ENCODE data around the gene AGPAT4.
A peak's percentile ranks its signal among the peaks of the same experiment; 100 is the strongest.
"Not testable (repeated sequence)": the region's sequence is repeated elsewhere in the genome, so short reads cannot be mapped to it uniquely, and the experiment has no call there.

The AGPAT4 gene

GRCh38 chr6:161273752-161274487 is at the start of gene AGPAT4:
Gene AGPAT4, minus strand, starts transcription at chr6:161274061. Its CDS starts 41,848 bp downstream, at chr6:161232213.
- DNase-seq (ENCODE audit: low spot score): peak; percentile 98

DNA sequence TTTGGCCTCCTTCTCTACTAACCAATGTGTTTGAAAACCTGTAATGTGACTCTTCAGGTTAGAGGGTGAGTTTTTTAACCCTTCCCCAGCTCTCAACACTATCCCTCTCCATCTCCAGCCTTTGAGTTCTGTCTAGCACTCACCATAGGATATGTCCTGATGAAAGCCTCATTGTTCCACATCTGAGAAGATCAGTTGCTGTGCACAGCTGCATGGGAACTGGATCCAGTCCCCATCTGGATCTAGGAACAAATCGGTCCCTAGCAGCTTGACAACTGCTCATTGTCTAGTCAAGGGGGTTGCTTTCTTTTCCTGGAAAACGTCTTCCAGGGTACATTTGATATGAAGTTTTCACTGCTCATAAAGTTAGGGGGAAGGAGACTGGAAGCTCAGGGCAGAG is 45.4 kb upstream of the AGPAT4 start:
- no peak for DNase-seq (ENCODE audit: low spot score)

DNA sequence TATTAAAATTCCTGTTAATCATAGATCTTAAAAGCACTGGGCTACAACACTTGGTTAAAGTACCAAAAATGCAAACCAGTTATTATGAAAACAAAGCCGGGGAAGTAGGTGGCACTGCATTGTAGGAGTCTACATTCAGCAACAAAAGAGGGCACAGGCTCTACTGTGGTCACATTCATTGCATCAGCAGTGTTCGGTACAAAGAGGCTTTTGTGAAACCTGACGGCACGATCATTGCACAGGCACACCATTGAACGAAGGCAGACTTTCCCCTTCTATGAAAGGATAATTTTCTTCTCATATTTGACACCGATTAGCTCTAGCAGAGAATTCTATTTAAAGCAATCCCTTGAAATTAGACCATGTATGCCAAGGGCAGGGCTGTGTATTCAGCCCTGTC is 44.6 kb upstream of the AGPAT4 start:
- no peak for DNase-seq (ENCODE audit: low spot score)

- peak; percentile 57 for DNase-seq (ENCODE audit: low spot score)
These were observed 42.7 kb upstream of the AGPAT4 start for GRCh38 chr6:161316531-161316930.

DNA sequence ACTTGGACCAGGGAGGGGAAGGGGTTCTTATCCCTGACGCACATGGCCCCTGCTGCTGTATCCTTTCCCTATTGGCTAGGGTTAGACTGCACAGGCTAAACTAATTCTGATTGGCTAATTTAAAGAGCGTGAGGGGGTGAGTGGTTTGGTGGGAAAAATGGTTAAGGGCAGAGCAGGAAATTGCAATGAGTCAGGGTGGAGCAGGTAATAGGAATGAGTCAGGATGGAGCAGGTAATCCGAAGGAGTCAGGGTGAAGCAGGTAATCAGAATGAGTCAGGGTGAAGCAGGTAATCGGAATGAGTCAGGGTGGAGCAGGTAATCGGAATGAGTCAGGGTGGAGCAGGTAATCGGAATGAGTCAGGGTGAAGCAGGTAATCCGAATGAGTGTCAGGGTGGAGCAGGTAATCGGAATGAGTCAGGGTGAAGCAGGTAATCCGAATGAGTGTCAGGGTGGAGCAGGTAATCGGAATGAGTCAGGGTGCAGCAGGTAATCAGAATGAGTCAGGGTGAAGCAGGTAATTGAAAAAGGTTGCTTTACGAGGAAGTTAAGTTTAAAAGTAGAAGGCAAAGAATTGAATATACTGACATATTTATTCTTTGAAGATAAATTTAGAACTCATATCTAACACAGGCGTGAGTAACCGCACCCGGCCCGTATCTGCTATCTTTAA is 41.5 kb upstream of the AGPAT4 start:
- not testable (repeated sequence) for DNase-seq (ENCODE audit: low spot score)

- not testable (repeated sequence) for DNase-seq (ENCODE audit: low spot score)
These were observed 40.8 kb upstream of the AGPAT4 start for GRCh38 chr6:161314541-161315245.

GRCh38 chr6:161313940-161314509 is 40.2 kb upstream of the AGPAT4 start:
- DNase-seq (ENCODE audit: low spot score): no peak

- not testable (repeated sequence) for DNase-seq (ENCODE audit: low spot score)
These were observed 39.6 kb upstream of the AGPAT4 start for GRCh38 chr6:161313475-161313874.

GRCh38 chr6:161309774-161310173 is 35.9 kb upstream of the AGPAT4 start:
- not testable (repeated sequence) for DNase-seq (ENCODE audit: low spot score)

DNA sequence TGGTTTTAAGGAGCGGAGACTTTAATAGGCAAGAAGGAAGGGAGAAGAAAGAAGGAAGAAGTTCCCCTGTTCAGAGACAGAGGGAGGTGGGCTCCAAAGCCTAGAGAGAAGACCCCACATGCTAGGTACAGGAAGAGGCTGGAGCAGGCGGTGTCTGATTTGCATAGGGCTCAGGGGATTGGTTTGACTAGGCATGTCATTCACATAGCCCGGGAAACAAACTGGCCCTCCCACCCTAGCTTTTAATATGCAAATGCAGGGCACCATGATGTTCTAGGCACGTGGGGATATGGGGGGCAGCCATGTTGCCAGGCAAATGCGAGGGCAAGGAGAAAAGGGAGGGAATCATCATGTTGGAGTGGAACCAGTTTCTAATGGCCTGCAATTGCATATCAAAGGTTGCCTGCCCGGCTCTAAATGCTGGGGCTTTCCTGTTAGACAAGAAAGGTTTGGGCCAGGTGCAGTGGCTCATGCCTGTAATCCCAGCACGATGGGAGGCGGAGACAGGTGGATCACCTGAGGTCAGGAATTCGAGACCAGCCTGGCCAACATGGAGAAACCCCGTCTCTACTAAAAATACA is 34.3 kb upstream of the AGPAT4 start:
- no peak for DNase-seq (ENCODE audit: low spot score)

DNA sequence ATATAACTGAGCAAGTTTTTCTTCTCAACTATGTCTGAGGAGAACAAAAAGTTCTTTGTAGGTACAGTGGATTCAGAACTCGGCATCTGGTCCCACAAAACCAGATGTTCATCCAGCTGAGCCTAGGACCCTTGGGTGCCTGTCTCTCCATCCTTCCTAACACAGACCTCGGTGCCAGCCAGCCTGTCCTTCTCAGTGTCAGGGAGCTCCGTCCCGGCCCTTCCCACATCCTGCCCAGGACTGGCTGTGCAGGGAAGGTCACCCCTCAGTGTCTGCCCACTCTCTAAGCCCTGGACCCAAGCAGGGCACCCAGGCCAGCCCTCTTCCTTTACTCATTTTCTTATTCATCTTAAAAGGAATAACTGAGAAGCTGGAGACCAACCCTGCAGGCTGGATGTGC is 32.0 kb upstream of the AGPAT4 start:
- DNase-seq (ENCODE audit: low spot score): no peak

DNA sequence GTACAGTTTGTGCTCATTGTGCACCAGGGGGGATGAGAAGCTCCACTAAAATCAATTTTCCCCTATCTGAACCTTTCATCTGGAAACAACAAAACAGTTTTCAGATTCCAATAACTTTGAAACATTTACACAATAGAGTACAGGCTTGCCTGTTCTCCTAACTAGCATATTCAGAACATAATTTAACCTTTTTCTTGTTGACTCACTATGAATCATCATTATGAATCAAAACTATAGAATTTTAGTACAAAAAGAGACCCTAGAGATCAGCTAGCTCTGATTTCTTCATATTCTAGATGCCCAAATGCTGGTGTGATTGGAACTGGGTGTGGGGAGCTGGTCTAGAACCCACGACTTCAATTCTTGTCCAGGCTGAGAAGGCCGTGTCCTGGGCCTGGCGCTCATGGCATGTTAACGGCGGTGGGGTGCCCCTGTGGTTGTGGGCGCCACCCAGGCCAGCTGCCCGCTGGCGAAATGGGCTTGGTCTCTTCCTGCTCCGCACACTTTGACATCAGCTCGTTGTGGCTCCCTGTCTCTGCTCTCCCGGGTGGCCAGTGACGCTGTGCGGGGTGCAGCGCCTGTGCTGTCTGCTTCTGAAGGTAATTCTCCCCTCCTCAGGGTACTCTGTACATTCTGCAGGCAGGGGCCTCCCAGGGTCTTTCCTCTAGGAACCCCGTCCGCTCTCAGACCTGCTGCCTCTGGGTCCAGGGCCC is 29.9 kb upstream of the AGPAT4 start:
- peak; percentile 48 for DNase-seq (ENCODE audit: low spot score)

DNA sequence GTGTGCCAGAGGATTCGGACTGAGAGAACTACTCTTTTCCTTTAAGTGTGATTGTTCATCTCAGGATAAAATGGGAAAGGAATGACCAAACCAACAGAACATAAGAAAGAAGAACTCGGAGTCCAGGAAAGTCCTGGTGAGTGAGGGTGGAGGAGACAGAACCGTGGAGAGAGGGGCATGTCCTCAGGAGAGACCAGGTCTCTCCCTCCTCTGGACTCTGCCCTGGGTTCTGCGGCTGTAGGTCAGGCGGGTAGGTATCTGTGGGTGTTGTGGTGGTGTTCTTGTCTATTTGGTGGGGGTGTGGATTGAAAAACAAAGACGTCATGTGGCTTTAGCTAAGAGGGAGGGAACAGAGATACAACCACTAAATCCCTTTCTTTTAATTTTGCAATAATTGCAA is 29.1 kb upstream of the AGPAT4 start:
- no peak for DNase-seq (ENCODE audit: low spot score)

GRCh38 chr6:161301338-161301737 is 27.5 kb upstream of the AGPAT4 start:
- DNase-seq (ENCODE audit: low spot score): no peak

- no peak for DNase-seq (ENCODE audit: low spot score)
These were observed 27.0 kb upstream of the AGPAT4 start for GRCh38 chr6:161300823-161301222.

- DNase-seq (ENCODE audit: low spot score): no peak
These were observed 25.9 kb upstream of the AGPAT4 start for GRCh38 chr6:161299726-161300125.

- DNase-seq (ENCODE audit: low spot score): no peak
These were observed 21.9 kb upstream of the AGPAT4 start for GRCh38 chr6:161295784-161296183.

- DNase-seq (ENCODE audit: low spot score): no peak
These were observed 18.9 kb upstream of the AGPAT4 start for GRCh38 chr6:161292650-161293281.

GRCh38 chr6:161292145-161292544 is 18.3 kb upstream of the AGPAT4 start:
- DNase-seq (ENCODE audit: low spot score): no peak

- DNase-seq (ENCODE audit: low spot score): no peak
These were observed 16.9 kb upstream of the AGPAT4 start for GRCh38 chr6:161290751-161291150.

DNA sequence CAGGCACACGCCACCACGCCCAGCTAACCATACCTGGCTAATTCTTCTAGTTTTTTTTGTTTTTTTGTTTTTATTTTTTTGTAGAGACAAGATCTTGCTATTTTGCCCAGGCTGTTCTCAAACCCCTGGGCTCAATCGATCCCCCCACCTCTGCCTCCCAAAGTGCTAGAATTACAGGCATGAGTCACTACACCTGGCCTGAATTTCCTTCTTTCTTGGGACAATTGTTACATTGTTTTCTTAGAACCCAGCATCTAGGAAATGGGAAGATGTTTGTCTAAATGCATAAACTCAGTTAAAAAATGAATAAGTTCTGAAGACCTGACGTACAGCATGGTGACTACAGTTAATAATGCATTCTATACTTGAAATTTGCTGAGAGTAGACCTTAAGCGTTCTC is 10.8 kb upstream of the AGPAT4 start:
- no peak for DNase-seq (ENCODE audit: low spot score)

Data from RKO (cell line).